IMR-90 (cell line): Measurements from ENCODE around the gene RAD1. TPM values are rescaled to one million over a fixed set of nuclear protein-coding genes. Genes with fewer than 3 reads are reported as not detected.

Experiments used
- ATAC-seq: fragments of 200-7000 bp; cut with Tn5 transposase; 2 replicates; pipeline ENCODE4 v1.9.1; 2020; ENCODE audit warnings: low read depth, mild to moderate bottlenecking, moderate library complexity
- BruUV-seq: library from RNA; stranded (reverse); fragments of 400-500 nt; replicated peaks from 2 replicates; lab custom pipeline; 2021; lab: Mats Ljungman, UMichigan
- CTCF ChIA-PET: fragments of 300-600 bp; formaldehyde crosslinking; extraction: SDS; loops from one replicate; lab custom pipeline; 2021; ENCODE audit warnings: antibody characterized with exemption; lab: Yijun Ruan, JAX
- POLR2A ChIA-PET: fragments of 300-600 bp; sonication (Branson Sonifier 250); formaldehyde crosslinking; loops from one replicate; lab custom pipeline; 2022; ENCODE audit warnings: antibody characterized with exemption; ENCODE audit not compliant: unreplicated experiment; lab: Charles Lee
- DNase-seq: peaks from one replicate; pipeline ENCODE4 v3.0.0; 2013
- H2AFZ ChIP-seq: replicated peaks from 2 replicates; pipeline ENCODE3; 2013; ENCODE audit warnings: low read length, mild to moderate bottlenecking; ENCODE audit not compliant: poor library complexity
- H2AK5ac ChIP-seq: 2 replicates; pipeline ENCODE4 v1.6.1; 2013; ENCODE audit warnings: low read depth, low read length, inconsistent platforms
- H2AK9ac ChIP-seq: replicated peaks from 2 replicates; pipeline ENCODE3; 2013; ENCODE audit warnings: mild to moderate bottlenecking, low read depth, low read length, moderate library complexity; ENCODE audit not compliant: poor library complexity
- H2BK120ac ChIP-seq: 2 replicates; pipeline ENCODE4 v1.6.1; 2013; ENCODE audit warnings: low read depth, low read length, inconsistent platforms
- H2BK15ac ChIP-seq: 3 replicates; pipeline ENCODE4 v1.6.1; 2013; ENCODE audit warnings: low read depth, low read length, inconsistent platforms
- H2BK20ac ChIP-seq: 2 replicates; pipeline ENCODE4 v1.6.1; 2013; ENCODE audit warnings: low read depth, mild to moderate bottlenecking, inconsistent platforms, low read length, moderate library complexity
- H2BK5ac ChIP-seq: 2 replicates; pipeline ENCODE4 v1.6.1; 2013; ENCODE audit warnings: mild to moderate bottlenecking, low read depth, low read length, inconsistent platforms; ENCODE audit not compliant: poor library complexity, severe bottlenecking
- H3K14ac ChIP-seq: replicated peaks from 2 replicates; pipeline ENCODE4 v1.6.1; 2013; ENCODE audit warnings: low read depth, low read length, inconsistent platforms
- H3K18ac ChIP-seq: 2 replicates; pipeline ENCODE4 v1.6.1; 2013; ENCODE audit warnings: low read depth, low read length, control low read depth
- H3K23ac ChIP-seq: 2 replicates; pipeline ENCODE4 v1.6.1; 2013; ENCODE audit warnings: low read depth, low read length, inconsistent platforms
- H3K27ac ChIP-seq: 2 replicates; pipeline ENCODE4 v1.5.1; 2013; ENCODE audit warnings: mild to moderate bottlenecking, control low read depth, low read length; ENCODE audit not compliant: insufficient read depth
- H3K27me3 ChIP-seq: 2 replicates; pipeline ENCODE4 v1.6.1; 2013; ENCODE audit warnings: low read length; ENCODE audit not compliant: control insufficient read depth, insufficient read depth
- H3K36me3 ChIP-seq: 2 replicates; pipeline ENCODE4 v1.6.1; 2013; ENCODE audit warnings: low read length, mixed read lengths; ENCODE audit not compliant: control insufficient read depth, insufficient read depth
- H3K4ac ChIP-seq: 2 replicates; pipeline ENCODE4 v1.6.1; 2013; ENCODE audit warnings: low read depth, low read length, inconsistent platforms
- H3K4me1 ChIP-seq: 2 replicates; pipeline ENCODE4 v1.6.1; 2013; ENCODE audit warnings: low read length, mixed read lengths; ENCODE audit not compliant: control insufficient read depth, insufficient read depth
- H3K4me2 ChIP-seq: 2 replicates; pipeline ENCODE4 v1.6.1; 2013; ENCODE audit warnings: low read depth, mild to moderate bottlenecking, control low read depth, low read length, moderate library complexity
- H3K4me3 ChIP-seq: 2 replicates; pipeline ENCODE4 v1.5.1; 2013; ENCODE audit warnings: low read depth, mild to moderate bottlenecking, control low read depth, low read length, moderate library complexity; ENCODE audit not compliant: insufficient read depth
- H3K56ac ChIP-seq: 2 replicates; pipeline ENCODE4 v1.6.1; 2013; ENCODE audit warnings: low read length, inconsistent platforms; ENCODE audit not compliant: insufficient read depth; ENCODE audit errors: extremely low read depth
- H3K79me1 ChIP-seq, 2 experiments: 2 replicates each; pipeline ENCODE4 v1.6.1; 2013; ENCODE audit warnings: low read length in 2 of 2, inconsistent platforms in 1 of 2, low read depth in 1 of 2
- H3K9ac ChIP-seq: 2 replicates; pipeline ENCODE4 v1.6.1; 2013; ENCODE audit warnings: low read depth, low read length, control low read depth
- H3K9me1 ChIP-seq: 2 replicates; pipeline ENCODE4 v1.6.1; 2013; ENCODE audit warnings: low read length, inconsistent platforms; ENCODE audit not compliant: insufficient read depth
- H3K9me3 ChIP-seq: 2 replicates; pipeline ENCODE4 v1.6.1; 2013; ENCODE audit warnings: low read length; ENCODE audit not compliant: control insufficient read depth, insufficient read depth
- H4K20me1 ChIP-seq: 2 replicates; pipeline ENCODE4 v1.6.1; 2013; ENCODE audit warnings: low read length, inconsistent platforms; ENCODE audit not compliant: insufficient read depth
- H4K5ac ChIP-seq: 2 replicates; pipeline ENCODE4 v1.6.1; 2013; ENCODE audit warnings: mild to moderate bottlenecking, low read depth, low read length, control low read depth
- H4K8ac ChIP-seq, 2 experiments: 2 replicates each; pipeline ENCODE4 v1.6.1; 2013; ENCODE audit warnings: low read depth in 2 of 2, low read length in 2 of 2, control low read depth in 1 of 2, inconsistent platforms in 1 of 2
- H4K91ac ChIP-seq: 2 replicates; pipeline ENCODE4 v1.6.1; 2013; ENCODE audit warnings: low read depth, low read length, inconsistent platforms; ENCODE audit not compliant: insufficient read depth
- CTCF ChIP-seq: conservative IDR thresholded peaks from 2 replicates; pipeline ENCODE4 v1.5.1; 2012; ENCODE audit warnings: mild to moderate bottlenecking, low read depth, low read length, improper control_type of control experiment
- FOS ChIP-seq: fragments of 150-350 bp; IDR thresholded peaks from 2 replicates; pipeline ENCODE4 v1.6.1; 2016; ENCODE audit warnings: low read depth, low read length
- MAFK ChIP-seq: IDR thresholded peaks from 2 replicates; pipeline ENCODE4 v1.6.1; 2012; ENCODE audit warnings: low read depth, low read length, improper control_type of control experiment
- MAZ ChIP-seq: IDR thresholded peaks from 2 replicates; pipeline ENCODE4 v1.6.1; 2012; ENCODE audit warnings: low read depth, mild to moderate bottlenecking, low read length, improper control_type of control experiment, moderate library complexity, borderline replicate concordance
- MXI1 ChIP-seq: IDR thresholded peaks from 2 replicates; pipeline ENCODE4 v1.6.1; 2012; ENCODE audit warnings: low read depth, mild to moderate bottlenecking, low read length, moderate library complexity, borderline replicate concordance
- NFE2L2 ChIP-seq: fragments of 150-350 bp; IDR thresholded peaks from 2 replicates; pipeline ENCODE4 v1.6.1; 2016; ENCODE audit warnings: low read depth, mild to moderate bottlenecking, low read length
- POLR2A ChIP-seq: IDR thresholded peaks from 2 replicates; pipeline ENCODE4 v1.6.1; 2012; ENCODE audit warnings: mild to moderate bottlenecking, low read depth, low read length
- RAD21 ChIP-seq: IDR thresholded peaks from 2 replicates; pipeline ENCODE4 v1.6.1; 2012; ENCODE audit warnings: low read length, improper control_type of control experiment
- RCOR1 ChIP-seq: IDR thresholded peaks from 2 replicates; pipeline ENCODE4 v1.6.1; 2012; ENCODE audit warnings: mild to moderate bottlenecking, low read length, improper control_type of control experiment; ENCODE audit not compliant: insufficient replicate concordance
- RFX5 ChIP-seq: IDR thresholded peaks from 2 replicates; pipeline ENCODE4 v1.8.0; 2012; ENCODE audit warnings: low read depth, mild to moderate bottlenecking, low read length, moderate library complexity
- SMC3 ChIP-seq: fragments of 150-350 bp; IDR thresholded peaks from 2 replicates; pipeline ENCODE4 v1.6.1; 2016; ENCODE audit warnings: low read depth, mild to moderate bottlenecking, antibody characterized with exemption, low read length, moderate library complexity
- USF2 ChIP-seq: fragments of 150-350 bp; IDR thresholded peaks from 2 replicates; pipeline ENCODE4 v1.6.1; 2017; ENCODE audit warnings: mild to moderate bottlenecking, antibody characterized with exemption, low read length, low read depth
- dilution Hi-C: fragments of 300-500 bp; cut with HindIII; formaldehyde crosslinking; loops from one replicate; pipeline ENCODE4 v1.14.3; 2018; ENCODE audit warnings: low sequenced_read_pairs; ENCODE audit not compliant: unreplicated experiment
- in situ Hi-C: fragments of 300-500 bp; cut with MboI; formaldehyde crosslinking; loops from 3 replicates; pipeline ENCODE4 v1.14.3; 2019; ENCODE audit warnings: low sequenced_read_pairs, inconsistent platforms, mixed read lengths
- intact Hi-C: fragments of 100-400 bp; cut with micrococcal nuclease; formaldehyde crosslinking; loops from 2 replicates; pipeline ENCODE4 v1.10.0; 2022
- polyA plus RNA-seq, 3 experiments: library from polyadenylated mRNA; depleted of rRNA; stranded (reverse); fragments of >200 nt; gene quantifications; 2 replicates each; pipeline ENCODE4 v1.2.3, GENCODE V29; 2012; ENCODE audit warnings: low replicate concordance in 1 of 3
- total RNA-seq: library from RNA; depleted of rRNA; stranded (reverse); fragments of >200 nt; gene quantifications from 2 replicates; pipeline ENCODE4 v1.2.3, GENCODE V29; 2012
- TF ChIP-seq, protein P1 (sequence below): fragments of 150-350 bp; IDR thresholded peaks from 2 replicates; pipeline ENCODE4 v1.6.1; 2016; ENCODE audit warnings: low read depth, mild to moderate bottlenecking, low read length, moderate library complexity, borderline replicate concordance

RAD1 gene
- total and polyA plus RNA-seq, 2 of the 4 experiments (the other 2 are of a cell fraction), result 18.5 to 21.5 TPM

DNA sequence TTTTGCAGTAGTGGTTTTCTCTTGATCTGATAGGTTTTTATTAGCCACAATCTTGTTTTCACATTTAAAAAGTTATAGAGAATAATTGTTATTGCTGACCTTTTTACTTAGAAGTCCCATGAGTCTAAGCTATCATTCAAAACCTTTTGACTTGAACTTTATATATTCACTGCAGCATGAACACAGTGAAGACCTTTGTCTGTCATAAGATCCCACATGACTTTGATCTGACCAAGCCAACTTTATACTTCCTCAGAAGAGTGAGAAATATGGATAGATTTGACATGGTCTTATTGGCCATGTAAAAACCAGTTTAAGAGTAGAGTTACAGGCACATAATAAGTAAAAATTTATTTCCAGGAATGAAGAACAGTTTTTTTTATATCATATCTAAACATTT, 34.1 kb downstream of the RAD1 start:
- Histone ChIP-seq H3K4me3 (no peak overlapping the region), H2BK120ac (no peak overlapping the region), H3K14ac (no peak overlapping the region), H2BK15ac (no peak overlapping the region), H3K56ac (no peak overlapping the region), H3K9ac (no peak overlapping the region), H3K9me1 (no peaks in the 10 kb centered on the region), H3K36me3 (no peaks in the 10 kb centered on the region), H3K79me1 (no peaks in the 10 kb centered on the region), H3K4me1 (no peaks in the 10 kb centered on the region), H3K23ac (no peak overlapping the region), H4K91ac (no peak overlapping the region), H2AK9ac (no peak overlapping the region), H3K4ac (no peak overlapping the region), H3K18ac (no peak overlapping the region), H3K9me3 (no peaks in the 10 kb centered on the region), H2AFZ (no peak overlapping the region), H2BK5ac (no peak overlapping the region), H4K8ac (no peak overlapping the region), H3K27ac (no peak overlapping the region), H2AK5ac (no peak overlapping the region), H3K4me2 (no peak overlapping the region), H4K20me1 (no peaks in the 10 kb centered on the region), H2BK20ac (no peak overlapping the region), H3K27me3 (no peaks in the 10 kb centered on the region; the same call in 1 of the 2 replicates), H4K5ac (no peak overlapping the region)
- dilution Hi-C loops (no loop called here), in situ Hi-C loops (loop anchor here (25.0 kb wide), 1 partner anchor 894 kb away; the partner anchor contains the start of gene SLC45A2), intact Hi-C loops (no loop called here)
- CTCF ChIA-PET, result interaction anchor here (1.0 kb wide), 1 partner anchor 16 kb away, joined by 3 read pairs; no protein-coding TSS in a partner anchor
- POLR2A ChIA-PET, result no interaction called here
- no peak for ATAC-seq
- BruUV-seq, result no TSS peak
- DNase-seq, result no peak
- TF ChIP-seq RAD21 (no peak), MAFK (no peak), MXI1 (no peak), RCOR1 (no peak), RFX5 (no peak), POLR2A (no peak), MAZ (no peak), NFE2L2 (no peak), SMC3 (no peak), USF2 (no peak), FOS (no peak), CTCF (no peak)
- TF ChIP-seq, protein P1, sequence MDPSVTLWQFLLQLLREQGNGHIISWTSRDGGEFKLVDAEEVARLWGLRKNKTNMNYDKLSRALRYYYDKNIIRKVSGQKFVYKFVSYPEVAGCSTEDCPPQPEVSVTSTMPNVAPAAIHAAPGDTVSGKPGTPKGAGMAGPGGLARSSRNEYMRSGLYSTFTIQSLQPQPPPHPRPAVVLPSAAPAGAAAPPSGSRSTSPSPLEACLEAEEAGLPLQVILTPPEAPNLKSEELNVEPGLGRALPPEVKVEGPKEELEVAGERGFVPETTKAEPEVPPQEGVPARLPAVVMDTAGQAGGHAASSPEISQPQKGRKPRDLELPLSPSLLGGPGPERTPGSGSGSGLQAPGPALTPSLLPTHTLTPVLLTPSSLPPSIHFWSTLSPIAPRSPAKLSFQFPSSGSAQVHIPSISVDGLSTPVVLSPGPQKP, result no peak
